ENCODE data around the gene STXBP5L. TPM values are rescaled to one million over a fixed set of nuclear protein-coding genes. Genes with fewer than 3 reads are reported as not detected.

Gene STXBP5L
- total and polyA plus RNA-seq, 10 of the 15 experiments (the other 5 are each of a cell fraction or from before 2014, with no cell fraction given), result under 0.01 to 0.08 (median 0.04) TPM; not detected in 6

DNA sequence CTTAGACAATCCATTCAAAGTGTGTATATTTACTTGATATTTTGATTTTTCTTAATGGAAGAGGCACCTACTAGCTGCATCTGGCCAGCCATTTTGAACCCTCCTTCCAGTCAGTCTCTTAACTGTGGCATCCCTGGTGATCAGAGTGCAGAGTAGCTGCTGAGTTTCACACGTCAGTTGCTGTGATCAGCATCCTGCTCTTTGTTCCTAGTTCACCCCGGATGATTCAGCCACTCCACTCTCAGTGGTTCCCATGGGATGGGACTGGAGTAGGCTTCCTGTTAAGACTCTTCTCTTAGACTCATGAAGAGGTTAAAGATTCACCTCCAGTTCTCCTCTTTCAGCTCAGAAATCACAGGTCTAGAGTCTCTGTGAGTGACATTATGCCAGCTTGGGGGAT lies 75.8 kb downstream of the STXBP5L start (continued):
- TF ChIP-seq E2F4 (IDR thresholded peaks at IDR 0.05; ENCODE audit: low read depth, low read length) (no peak), USF1 (IDR thresholded peaks at IDR 0.05; ENCODE audit: borderline replicate concordance, extremely low read length, insufficient read depth, low read depth, low read length) (no peak)

GRCh38 chr3:120985242-120985641 lies 77.2 kb downstream of the STXBP5L start:
- 0% methylated on average over 1 of the region's 1 CpG for WGBS (ENCODE audit: insufficient coverage, insufficient replicate concordance, low lambda C conversion rate, missing lambda C conversion rate)
- BruUV-seq (replicated peaks), result no TSS peak
- FAIRE-seq, result no peak
- SMC1A ChIA-PET (ENCODE audit: uncharacterized antibody, unreplicated experiment), result no interaction called here
- H4K20me1 ChIP-seq (ENCODE audit: control insufficient read depth, insufficient read depth), result no peaks in the 10 kb centered on the region
- RAD21 ChIA-PET (ENCODE audit: unreplicated experiment), result no interaction called here
- no peaks in the 10 kb centered on the region for H3K27me3 ChIP-seq (replicated peaks in 1 of 2; ENCODE audit: control insufficient read depth in 2 of 2, insufficient read depth in 2 of 2, low read length in 1 of 2)
- DNase-seq (ENCODE audit: low read depth, low spot score), result no peak
- intact Hi-C loops (cut with micrococcal nuclease; ENCODE audit: unreplicated experiment) (no loop called here), in situ Hi-C loops (cut with MboI) (no loop called here)
- no peak overlapping the region for H3K27ac ChIP-seq (ENCODE audit: control insufficient read depth, insufficient read depth)
- no peaks in the 10 kb centered on the region for H3K4me1 ChIP-seq (ENCODE audit: control insufficient read depth, insufficient read depth, low read length)
- no peak overlapping the region for H3K4me2 ChIP-seq (ENCODE audit: control insufficient read depth, insufficient read depth)
- no peak overlapping the region for H3K9ac ChIP-seq (ENCODE audit: control insufficient read depth, insufficient read depth, low read length)
- no peaks in the 10 kb centered on the region for H3K79me2 ChIP-seq (ENCODE audit: control insufficient read depth, insufficient read depth, low read length)
- H3K4me3 ChIP-seq, result no peak overlapping the region
- no peaks in the 10 kb centered on the region for H3K36me3 ChIP-seq (ENCODE audit: control insufficient read depth in 2 of 2, insufficient read depth in 2 of 2, low read length in 1 of 2)
- no peak for ATAC-seq
- POLR2A ChIA-PET, result no interaction called here
- no peak overlapping the region for H2AFZ ChIP-seq (ENCODE audit: control insufficient read depth, low read depth, low read length)
- H3K9me3 ChIP-seq (replicated peaks; ENCODE audit: control insufficient read depth, insufficient read depth, low read length), result no peaks in the 10 kb centered on the region
- CTCF ChIA-PET, result no interaction called here
- TF ChIP-seq NFXL1 (IDR thresholded peaks at IDR 0.05; ENCODE audit: borderline replicate concordance), result no peak
- TF ChIP-seq BMI1 (IDR thresholded peaks at IDR 0.05; ENCODE audit: borderline replicate concordance), result no peak
- no peak for TF ChIP-seq IKZF1 (conservative IDR thresholded peaks at IDR 0.05)
- TF ChIP-seq ZNF592 (IDR thresholded peaks at IDR 0.05), result no peak
- TF ChIP-seq NFYA (IDR thresholded peaks at IDR 0.05; ENCODE audit: borderline replicate concordance, low read depth, low read length), result no peak
- TF ChIP-seq, protein P1, sequence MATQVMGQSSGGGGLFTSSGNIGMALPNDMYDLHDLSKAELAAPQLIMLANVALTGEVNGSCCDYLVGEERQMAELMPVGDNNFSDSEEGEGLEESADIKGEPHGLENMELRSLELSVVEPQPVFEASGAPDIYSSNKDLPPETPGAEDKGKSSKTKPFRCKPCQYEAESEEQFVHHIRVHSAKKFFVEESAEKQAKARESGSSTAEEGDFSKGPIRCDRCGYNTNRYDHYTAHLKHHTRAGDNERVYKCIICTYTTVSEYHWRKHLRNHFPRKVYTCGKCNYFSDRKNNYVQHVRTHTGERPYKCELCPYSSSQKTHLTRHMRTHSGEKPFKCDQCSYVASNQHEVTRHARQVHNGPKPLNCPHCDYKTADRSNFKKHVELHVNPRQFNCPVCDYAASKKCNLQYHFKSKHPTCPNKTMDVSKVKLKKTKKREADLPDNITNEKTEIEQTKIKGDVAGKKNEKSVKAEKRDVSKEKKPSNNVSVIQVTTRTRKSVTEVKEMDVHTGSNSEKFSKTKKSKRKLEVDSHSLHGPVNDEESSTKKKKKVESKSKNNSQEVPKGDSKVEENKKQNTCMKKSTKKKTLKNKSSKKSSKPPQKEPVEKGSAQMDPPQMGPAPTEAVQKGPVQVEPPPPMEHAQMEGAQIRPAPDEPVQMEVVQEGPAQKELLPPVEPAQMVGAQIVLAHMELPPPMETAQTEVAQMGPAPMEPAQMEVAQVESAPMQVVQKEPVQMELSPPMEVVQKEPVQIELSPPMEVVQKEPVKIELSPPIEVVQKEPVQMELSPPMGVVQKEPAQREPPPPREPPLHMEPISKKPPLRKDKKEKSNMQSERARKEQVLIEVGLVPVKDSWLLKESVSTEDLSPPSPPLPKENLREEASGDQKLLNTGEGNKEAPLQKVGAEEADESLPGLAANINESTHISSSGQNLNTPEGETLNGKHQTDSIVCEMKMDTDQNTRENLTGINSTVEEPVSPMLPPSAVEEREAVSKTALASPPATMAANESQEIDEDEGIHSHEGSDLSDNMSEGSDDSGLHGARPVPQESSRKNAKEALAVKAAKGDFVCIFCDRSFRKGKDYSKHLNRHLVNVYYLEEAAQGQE (IDR thresholded peaks at IDR 0.05; ENCODE audit: low read depth, low read length), result no peak
- TF ChIP-seq NR2C2 (IDR thresholded peaks at IDR 0.05; ENCODE audit: borderline replicate concordance, control insufficient read depth, insufficient read length, low read depth), result no peak
- TF ChIP-seq, protein P2, sequence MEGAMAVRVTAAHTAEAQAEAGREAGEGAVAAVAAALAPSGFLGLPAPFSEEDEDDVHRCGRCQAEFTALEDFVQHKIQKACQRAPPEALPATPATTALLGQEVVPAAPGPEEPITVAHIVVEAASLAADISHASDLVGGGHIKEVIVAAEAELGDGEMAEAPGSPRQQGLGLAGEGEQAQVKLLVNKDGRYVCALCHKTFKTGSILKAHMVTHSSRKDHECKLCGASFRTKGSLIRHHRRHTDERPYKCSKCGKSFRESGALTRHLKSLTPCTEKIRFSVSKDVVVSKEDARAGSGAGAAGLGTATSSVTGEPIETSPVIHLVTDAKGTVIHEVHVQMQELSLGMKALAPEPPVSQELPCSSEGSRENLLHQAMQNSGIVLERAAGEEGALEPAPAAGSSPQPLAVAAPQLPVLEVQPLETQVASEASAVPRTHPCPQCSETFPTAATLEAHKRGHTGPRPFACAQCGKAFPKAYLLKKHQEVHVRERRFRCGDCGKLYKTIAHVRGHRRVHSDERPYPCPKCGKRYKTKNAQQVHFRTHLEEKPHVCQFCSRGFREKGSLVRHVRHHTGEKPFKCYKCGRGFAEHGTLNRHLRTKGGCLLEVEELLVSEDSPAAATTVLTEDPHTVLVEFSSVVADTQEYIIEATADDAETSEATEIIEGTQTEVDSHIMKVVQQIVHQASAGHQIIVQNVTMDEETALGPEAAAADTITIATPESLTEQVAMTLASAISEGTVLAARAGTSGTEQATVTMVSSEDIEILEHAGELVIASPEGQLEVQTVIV (IDR thresholded peaks at IDR 0.05; ENCODE audit: borderline replicate concordance, partially characterized antibody), result no peak
